GM03348 (cell line): Measurements from ENCODE around the gene FAM216B.

Experiments used
- DNase-seq: peaks from one replicate; pipeline ENCODE4 v3.0.0; 2012; ENCODE audit warnings: low spot score

Gene FAM216B

DNA sequence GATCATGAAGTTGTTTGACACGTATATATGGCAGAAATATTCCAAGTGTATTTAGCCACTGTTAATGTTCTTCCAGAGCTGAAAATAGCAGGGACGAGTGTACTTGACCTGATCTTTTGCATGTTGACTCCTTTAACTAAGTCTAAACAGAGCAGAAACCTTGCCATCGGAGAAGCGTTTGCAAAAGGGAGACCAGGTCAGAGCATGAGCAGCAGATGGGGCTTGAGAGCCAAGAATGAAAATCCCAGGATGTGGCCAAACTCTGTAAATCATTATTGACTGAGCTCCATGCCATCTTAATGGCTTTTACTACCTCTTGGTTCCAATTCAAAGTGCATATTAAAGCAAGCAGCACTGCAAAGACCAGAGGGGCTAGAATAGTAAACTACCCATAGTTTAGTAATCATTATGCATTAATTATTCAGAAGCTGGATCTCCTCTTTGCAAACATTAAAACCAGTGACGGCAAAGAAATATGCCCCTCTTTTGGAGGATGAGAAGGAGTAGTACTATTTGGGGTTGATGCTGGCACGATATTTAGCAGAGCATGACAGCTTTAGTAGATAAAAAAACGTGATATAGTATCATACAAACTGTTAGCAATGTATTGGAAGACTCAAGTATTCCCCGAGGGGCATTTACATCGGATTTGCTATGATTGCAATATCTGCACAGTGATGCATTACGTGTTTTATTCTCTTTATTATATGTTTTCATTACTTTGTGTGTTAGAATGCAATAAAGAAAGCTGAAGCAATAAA, 55.7 kb downstream of the FAM216B start:
- DNase-seq: peak; percentile 41
